Sigmoid colon (tissue), 7 donors: ENCODE measurements around the gene GPR173. TPM values are rescaled to one million over a fixed set of nuclear protein-coding genes. Genes with fewer than 3 reads are reported as not detected.

Experiments
- DNase-seq: peaks from one replicate; pipeline ENCODE4 v3.0.0-alpha.2; 2019
- H3K27ac ChIP-seq, 4 donors: fragments of 200-600 bp; sonication (generic); one replicate each; pipeline ENCODE4 v1.5.1; 2016 to 2019; ENCODE audit warnings: mild to moderate bottlenecking in 1 of 4
- H3K27me3 ChIP-seq, 3 donors: fragments of 200-600 bp; sonication (generic); one replicate each; pipeline ENCODE4 v1.5.1; 2019; ENCODE audit warnings: mild to moderate bottlenecking in 1 of 3
- H3K36me3 ChIP-seq, 4 donors: fragments of 200-600 bp; sonication (generic); one replicate each; pipeline ENCODE4 v1.5.1; 2016 to 2019
- H3K4me1 ChIP-seq, 4 donors: fragments of 200-600 bp; sonication (generic); one replicate each; pipeline ENCODE4 v1.5.1; 2017 to 2019
- H3K4me3 ChIP-seq, 4 donors: fragments of 200-600 bp; sonication (generic); one replicate each; pipeline ENCODE4 v1.5.1; 2017 to 2019; ENCODE audit warnings: mild to moderate bottlenecking in 2 of 4, moderate library complexity in 1 of 4
- H3K9me3 ChIP-seq, 4 donors: fragments of 200-600 bp in 3 of 4; sonication (generic) in 3 of 4; one replicate each; pipeline versions ENCODE4 v1.5.1 to v1.6.1; 2013 to 2019
- EP300 ChIP-seq, 4 donors: sonication (generic); formaldehyde crosslinking; IDR thresholded peaks; one replicate each; pipeline ENCODE4 v1.6.1; 2017; ENCODE audit warnings: antibody characterized with exemption in 4 of 4
- POLR2A ChIP-seq, 2 donors: fragments of 450-650 bp; IDR thresholded peaks; one replicate each; pipeline ENCODE4 v1.6.1; 2016; ENCODE audit warnings: antibody characterized with exemption in 2 of 2, mild to moderate bottlenecking in 2 of 2, moderate library complexity in 2 of 2
- POLR2AphosphoS5 ChIP-seq, 4 donors: sonication (generic); formaldehyde crosslinking; IDR thresholded peaks; one replicate each; pipeline ENCODE4 v1.6.1; 2017; ENCODE audit warnings: antibody characterized with exemption in 4 of 4
- WGBS, 2 donors: extraction: QIAGEN DNeasy Blood & Tissue Kit; methylation state at CpG; one replicate each; pipeline ENCODE4 v1.1.7; 2013; 5-methylcytosine and 5-hydroxymethylcytosine counted together
- intact Hi-C: fragments of 100-400 bp; cut with DNase I; formaldehyde crosslinking; loops from one replicate; pipeline ENCODE4 v1.15.1; 2023
- polyA plus RNA-seq, 3 donors: library from polyadenylated mRNA; stranded (reverse); fragments of 200-250 nt; gene quantifications; one replicate each; pipeline ENCODE4 v1.2.3, GENCODE V29; 2013
- total RNA-seq, 4 donors: library from RNA; depleted of rRNA; stranded (reverse); fragments of >200 nt; gene quantifications; one replicate each; pipeline ENCODE4 v1.1.0, GENCODE V29; 2016
- TF ChIP-seq, protein P1 (sequence below), 4 experiments: fragments of 450-650 bp in 3 of 4; fragments of 200-600 bp in 1 of 4; IDR thresholded peaks; one replicate each; pipeline ENCODE4 v1.5.1; 2016 to 2019; ENCODE audit warnings: antibody characterized with exemption in 4 of 4, mild to moderate bottlenecking in 3 of 4, moderate library complexity in 2 of 4
- donor health status: healthy with polysubstance abuse.
- donor health status: Bipolar disorder and iron deficiency.
- donor health status: healthy.

GPR173 gene
- total and polyA plus RNA-seq, 7 donors = 0.23 to 5.6 (median 1.6) TPM; not detected in 1

DNA sequence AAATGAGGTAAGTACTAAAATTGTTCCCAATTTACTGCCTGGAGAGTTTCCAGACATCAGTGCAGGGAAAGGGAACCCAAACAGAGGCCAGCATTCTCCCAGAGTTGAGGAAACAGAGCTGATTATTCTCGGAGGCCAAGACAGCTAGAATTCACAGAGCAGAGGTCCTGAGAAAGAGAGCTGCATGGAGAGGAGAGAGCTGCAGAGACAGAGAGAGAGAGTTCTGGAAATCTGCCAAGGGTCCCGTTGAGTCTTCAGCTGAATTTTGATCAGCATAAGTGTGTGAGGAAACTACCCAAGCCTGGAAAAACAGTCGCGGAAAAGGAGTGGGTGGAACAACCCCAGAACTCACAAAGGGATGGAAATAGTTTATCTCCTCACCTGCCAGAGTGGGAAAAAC is 43.8 kb upstream of the GPR173 start:
- Histone ChIP-seq H3K9me3 (no peaks in the 10 kb centered on the region), H3K27me3 (peaks cover 0 to 5% (median 5%) of the 10 kb centered on the region in 3 donors), H3K27ac (no peak overlapping the region), H3K4me3 (no peak overlapping the region), H3K36me3 (no peaks in the 10 kb centered on the region), H3K4me1 (no peaks in the 10 kb centered on the region)
- no peak for DNase-seq
- intact Hi-C loops = no loop called here
- TF ChIP-seq, protein P1, sequence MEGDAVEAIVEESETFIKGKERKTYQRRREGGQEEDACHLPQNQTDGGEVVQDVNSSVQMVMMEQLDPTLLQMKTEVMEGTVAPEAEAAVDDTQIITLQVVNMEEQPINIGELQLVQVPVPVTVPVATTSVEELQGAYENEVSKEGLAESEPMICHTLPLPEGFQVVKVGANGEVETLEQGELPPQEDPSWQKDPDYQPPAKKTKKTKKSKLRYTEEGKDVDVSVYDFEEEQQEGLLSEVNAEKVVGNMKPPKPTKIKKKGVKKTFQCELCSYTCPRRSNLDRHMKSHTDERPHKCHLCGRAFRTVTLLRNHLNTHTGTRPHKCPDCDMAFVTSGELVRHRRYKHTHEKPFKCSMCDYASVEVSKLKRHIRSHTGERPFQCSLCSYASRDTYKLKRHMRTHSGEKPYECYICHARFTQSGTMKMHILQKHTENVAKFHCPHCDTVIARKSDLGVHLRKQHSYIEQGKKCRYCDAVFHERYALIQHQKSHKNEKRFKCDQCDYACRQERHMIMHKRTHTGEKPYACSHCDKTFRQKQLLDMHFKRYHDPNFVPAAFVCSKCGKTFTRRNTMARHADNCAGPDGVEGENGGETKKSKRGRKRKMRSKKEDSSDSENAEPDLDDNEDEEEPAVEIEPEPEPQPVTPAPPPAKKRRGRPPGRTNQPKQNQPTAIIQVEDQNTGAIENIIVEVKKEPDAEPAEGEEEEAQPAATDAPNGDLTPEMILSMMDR (IDR thresholded peaks at IDR 0.05) = no peak
- TF ChIP-seq POLR2A (IDR thresholded peaks at IDR 0.05) = no peak
- no peak for TF ChIP-seq POLR2AphosphoS5 (IDR thresholded peaks at IDR 0.05)
- no peak for TF ChIP-seq EP300 (IDR thresholded peaks at IDR 0.05)
- 18 to 29% methylated on average over 4 of the region's 4 CpGs for WGBS, 2 donors

DNA sequence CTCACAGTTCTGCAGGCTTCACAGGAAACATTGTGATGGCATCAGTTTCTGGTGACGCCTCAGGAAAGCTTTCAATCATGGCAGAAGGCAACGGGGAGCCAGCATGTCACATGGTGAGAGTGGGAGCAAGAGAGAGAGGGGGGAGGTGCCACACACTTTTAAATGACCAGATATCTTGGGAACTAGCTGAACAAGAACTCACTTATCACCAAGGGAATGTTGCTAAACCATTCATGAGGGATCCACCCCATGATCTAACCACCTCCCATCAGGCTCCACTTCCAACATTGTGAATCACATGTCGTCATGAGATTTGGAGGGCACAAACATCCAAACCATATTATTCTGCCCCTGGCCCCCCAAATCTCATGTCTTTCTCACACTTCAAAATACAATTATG is 43.3 kb upstream of the GPR173 start:
- H3K27me3 ChIP-seq = peaks cover 0 to 5% (median 3%) of the 10 kb centered on the region in 3 donors
- TF ChIP-seq, protein P1 (IDR thresholded peaks at IDR 0.05) = no peak
- TF ChIP-seq POLR2AphosphoS5 (IDR thresholded peaks at IDR 0.05) (no peak), POLR2A (IDR thresholded peaks at IDR 0.05) (no peak)
- H3K9me3 ChIP-seq = no peaks in the 10 kb centered on the region
- no peaks in the 10 kb centered on the region for H3K4me1 ChIP-seq
- no peak overlapping the region for H3K27ac ChIP-seq
- H3K4me3 ChIP-seq = no peak overlapping the region
- WGBS, 2 donors = 52 to 54% methylated on average over 3 of the region's 3 CpGs
- intact Hi-C loops = no loop called here
- H3K36me3 ChIP-seq = no peaks in the 10 kb centered on the region
- DNase-seq = no peak

DNA sequence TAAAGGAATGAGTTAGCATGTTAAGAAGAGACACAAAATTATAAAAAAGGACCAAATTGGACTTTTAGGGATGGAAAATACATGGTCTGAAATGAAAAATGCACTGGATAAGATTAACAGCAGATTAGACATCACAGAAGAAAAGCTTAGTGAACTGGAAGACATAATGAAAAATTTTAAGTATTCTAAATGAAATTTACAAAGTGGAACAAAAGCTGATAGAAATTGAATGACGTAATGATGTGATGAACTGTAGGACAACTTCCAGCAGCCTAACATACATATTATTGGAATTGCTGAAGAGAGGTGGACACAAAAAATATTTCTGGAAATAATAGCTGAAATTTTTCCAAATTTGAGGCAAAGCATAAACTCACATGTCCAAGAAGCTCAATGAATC is 39.6 kb upstream of the GPR173 start:
- H3K4me1 ChIP-seq = no peaks in the 10 kb centered on the region
- no peaks in the 10 kb centered on the region for H3K9me3 ChIP-seq
- no peak overlapping the region for H3K27ac ChIP-seq
- H3K27me3 ChIP-seq = peaks cover 0 to 5% (median 0%) of the 10 kb centered on the region in 3 donors
- no peak overlapping the region for H3K4me3 ChIP-seq
- TF ChIP-seq, protein P1 (IDR thresholded peaks at IDR 0.05) = no peak
- TF ChIP-seq POLR2AphosphoS5 (IDR thresholded peaks at IDR 0.05) = no peak
- TF ChIP-seq EP300 (IDR thresholded peaks at IDR 0.05) = no peak
- TF ChIP-seq POLR2A (IDR thresholded peaks at IDR 0.05) = no peak
- intact Hi-C loops = no loop called here
- 92 to 96% methylated on average over 1 of the region's 1 CpG for WGBS, 2 donors
- H3K36me3 ChIP-seq = no peaks in the 10 kb centered on the region
- no peak for DNase-seq

DNA sequence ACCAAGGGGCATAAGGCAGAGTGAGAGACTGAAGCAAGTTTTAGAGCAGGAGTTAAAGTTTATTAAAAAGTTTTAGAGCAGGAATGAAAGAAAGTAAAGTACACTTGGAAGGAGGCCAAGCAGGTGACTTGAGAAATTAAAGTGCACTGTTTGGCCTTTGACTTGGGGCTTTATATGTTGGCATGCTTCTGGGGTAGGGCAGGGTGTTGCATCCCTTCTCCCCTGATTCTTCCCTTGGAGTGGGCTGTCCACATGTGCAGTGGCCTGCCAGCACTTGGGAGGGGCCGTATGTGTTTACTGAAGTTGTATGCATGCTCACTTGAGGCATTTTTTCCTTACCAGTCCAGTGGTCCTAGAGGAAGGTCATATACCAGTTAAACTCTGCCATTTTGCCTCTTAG is 35.3 kb upstream of the GPR173 start:
- TF ChIP-seq POLR2A (IDR thresholded peaks at IDR 0.05) = no peak
- no peak for TF ChIP-seq POLR2AphosphoS5 (IDR thresholded peaks at IDR 0.05)
- TF ChIP-seq, protein P1 (IDR thresholded peaks at IDR 0.05) = no peak
- no peak for TF ChIP-seq EP300 (IDR thresholded peaks at IDR 0.05)
- no peaks in the 10 kb centered on the region for H3K9me3 ChIP-seq
- H3K27ac ChIP-seq = no peak overlapping the region
- WGBS, 2 donors = 53 to 75% methylated on average over 1 of the region's 1 CpG
- DNase-seq = no peak
- no peak overlapping the region for H3K4me3 ChIP-seq
- no peaks in the 10 kb centered on the region for H3K27me3 ChIP-seq
- H3K4me1 ChIP-seq = no peaks in the 10 kb centered on the region
- H3K36me3 ChIP-seq = no peaks in the 10 kb centered on the region
- intact Hi-C loops = no loop called here

DNA sequence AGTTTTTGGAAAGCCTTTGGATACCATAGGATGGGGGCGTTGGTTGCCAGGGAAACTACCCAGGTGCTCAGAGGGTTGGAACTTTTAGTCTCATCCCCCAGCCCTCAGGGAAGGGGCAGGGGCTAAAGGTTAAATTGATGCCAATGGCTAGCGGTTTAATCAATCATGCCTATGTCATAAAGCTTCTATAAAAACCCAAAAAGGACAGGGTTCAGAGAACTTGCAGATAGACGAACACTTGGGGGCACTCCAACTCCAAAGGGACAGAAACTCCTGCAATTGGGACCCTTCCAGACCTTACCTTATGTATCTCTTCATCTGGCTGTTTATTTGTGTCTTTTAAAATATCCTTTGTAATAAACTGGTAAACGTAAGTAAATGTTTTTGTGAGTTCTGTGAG is 30.0 kb upstream of the GPR173 start:
- 15 to 28% methylated on average over 4 of the region's 4 CpGs for WGBS, 2 donors
- no peak overlapping the region for H3K27ac ChIP-seq
- H3K4me1 ChIP-seq = no peaks in the 10 kb centered on the region
- DNase-seq = no peak
- H3K36me3 ChIP-seq = no peaks in the 10 kb centered on the region
- peaks cover 0 to 4% (median 0%) of the 10 kb centered on the region in 3 donors for H3K27me3 ChIP-seq
- H3K4me3 ChIP-seq = no peak overlapping the region
- no peak for TF ChIP-seq POLR2AphosphoS5 (IDR thresholded peaks at IDR 0.05)
- no peak for TF ChIP-seq EP300 (IDR thresholded peaks at IDR 0.05)
- TF ChIP-seq, protein P1 (IDR thresholded peaks at IDR 0.05) = no peak
- TF ChIP-seq POLR2A (IDR thresholded peaks at IDR 0.05) = no peak
- no peaks in the 10 kb centered on the region for H3K9me3 ChIP-seq
- intact Hi-C loops = no loop called here
